Activated T-cell treated with anti-CD3 and anti-CD28 coated beads, Interleukin-2, amount 50 U/mL, for 4 hours (primary cell): ENCODE measurements around the gene ASCC3. TPM values are rescaled to one million over a fixed set of nuclear protein-coding genes. Genes with fewer than 3 reads are reported as not detected.
"Not testable (repeated sequence)": the region's sequence is repeated elsewhere in the genome, so short reads cannot be mapped to it uniquely, and the experiment has no call there.

Experiments
- ATAC-seq, 2 donors: fragments of 200-7000 bp; cut with Tn5 transposase; one replicate each; pipeline ENCODE4 v1.10.0; 2021
- DNase-seq: peaks from one replicate; pipeline ENCODE4 v3.0.0-alpha.2; 2020
- H3K27me3 Mint-ChIP-seq: one replicate; pipeline ENCODE4 v1.8.0; 2021; ENCODE audit warnings: low read depth, mixed read lengths
- H3K36me3 Mint-ChIP-seq: one replicate; pipeline ENCODE4 v1.8.0; 2022; ENCODE audit warnings: mixed read lengths; ENCODE audit not compliant: insufficient read depth
- H3K4me1 Mint-ChIP-seq: one replicate; pipeline ENCODE4 v1.8.0; 2021; ENCODE audit warnings: low read depth, mixed read lengths
- H3K4me3 Mint-ChIP-seq: one replicate; pipeline ENCODE4 v1.8.0; 2021; ENCODE audit warnings: mild to moderate bottlenecking, moderate library complexity, mixed read lengths
- H3K9me3 Mint-ChIP-seq: one replicate; pipeline ENCODE4 v1.8.0; 2021; ENCODE audit warnings: mixed read lengths
- total RNA-seq, 3 donors: library from RNA; stranded (reverse); gene quantifications; one replicate each; pipeline ENCODE4 v1.2.1, GENCODE V29; 2021

The ASCC3 gene
- total RNA-seq, 3 donors from 2014 or later: 59.3 to 72.8 (median 64.1) TPM

- DNase-seq: no peak
- Mint-ChIP-seq H3K4me3 (no peak overlapping the region), H3K4me1 (peaks cover 10% of the 10 kb centered on the region), H3K36me3 (peaks cover 10% of the 10 kb centered on the region), H3K27me3 (no peaks in the 10 kb centered on the region), H3K9me3 (no peaks in the 10 kb centered on the region)
- no peak for ATAC-seq
These were observed 217.8 kb downstream of the ASCC3 start for GRCh38 chr6:100663219-100663863.

- Mint-ChIP-seq H3K36me3 (peaks cover 10% of the 10 kb centered on the region), H3K4me1 (peaks cover 10% of the 10 kb centered on the region), H3K9me3 (no peaks in the 10 kb centered on the region), H3K4me3 (no peak overlapping the region), H3K27me3 (no peaks in the 10 kb centered on the region)
- no peak for DNase-seq
- no peak for ATAC-seq
These were observed 218.9 kb downstream of the ASCC3 start for GRCh38 chr6:100662264-100662663.

- ATAC-seq: no peak
- Mint-ChIP-seq H3K4me3 (no peak overlapping the region), H3K4me1 (no peaks in the 10 kb centered on the region), H3K27me3 (no peaks in the 10 kb centered on the region), H3K36me3 (peaks cover 12% of the 10 kb centered on the region), H3K9me3 (no peaks in the 10 kb centered on the region)
- DNase-seq: no peak
These were observed 222.6 kb downstream of the ASCC3 start for GRCh38 chr6:100658486-100658885.

GRCh38 chr6:100657678-100658330 is 223.3 kb downstream of the ASCC3 start:
- ATAC-seq (no peak), DNase-seq (no peak)
- Mint-ChIP-seq H3K36me3 (peaks cover 14% of the 10 kb centered on the region), H3K9me3 (no peaks in the 10 kb centered on the region), H3K4me1 (no peaks in the 10 kb centered on the region), H3K27me3 (no peaks in the 10 kb centered on the region), H3K4me3 (no peak overlapping the region)

GRCh38 chr6:100641147-100641546 is 240.0 kb downstream of the ASCC3 start:
- H3K36me3 Mint-ChIP-seq: peaks cover 56% of the 10 kb centered on the region
- H3K4me3 Mint-ChIP-seq, H3K4me1 Mint-ChIP-seq, ATAC-seq, DNase-seq, H3K27me3 Mint-ChIP-seq, H3K9me3 Mint-ChIP-seq: not testable (repeated sequence)

GRCh38 chr6:100633096-100633777 is 247.9 kb downstream of the ASCC3 start:
- no peak for ATAC-seq
- no peaks in the 10 kb centered on the region for H3K4me1 Mint-ChIP-seq
- H3K36me3 Mint-ChIP-seq: peaks cover 25% of the 10 kb centered on the region
- no peak for DNase-seq
- no peak overlapping the region for H3K4me3 Mint-ChIP-seq
- no peaks in the 10 kb centered on the region for H3K9me3 Mint-ChIP-seq
- H3K27me3 Mint-ChIP-seq: no peaks in the 10 kb centered on the region

GRCh38 chr6:100630536-100630935 is 250.6 kb downstream of the ASCC3 start:
- no peak for ATAC-seq
- Mint-ChIP-seq H3K4me1 (no peaks in the 10 kb centered on the region), H3K27me3 (no peaks in the 10 kb centered on the region), H3K36me3 (peaks cover 21% of the 10 kb centered on the region), H3K4me3 (no peak overlapping the region), H3K9me3 (no peaks in the 10 kb centered on the region)
- DNase-seq: no peak

GRCh38 chr6:100627911-100628758 is 253.0 kb downstream of the ASCC3 start:
- Mint-ChIP-seq H3K9me3 (peaks cover 4% of the 10 kb centered on the region), H3K4me1 (no peaks in the 10 kb centered on the region), H3K4me3 (no peak overlapping the region), H3K36me3 (peaks cover 30% of the 10 kb centered on the region), H3K27me3 (no peaks in the 10 kb centered on the region)
- no peak for DNase-seq
- no peak for ATAC-seq

GRCh38 chr6:100626721-100627120 is 254.4 kb downstream of the ASCC3 start:
- ATAC-seq (no peak), DNase-seq (no peak)
- Mint-ChIP-seq H3K9me3 (peaks cover 4% of the 10 kb centered on the region), H3K4me1 (no peaks in the 10 kb centered on the region), H3K36me3 (peaks cover 33% of the 10 kb centered on the region), H3K27me3 (no peaks in the 10 kb centered on the region), H3K4me3 (no peak overlapping the region)

- Mint-ChIP-seq H3K4me3 (no peak overlapping the region), H3K4me1 (no peaks in the 10 kb centered on the region), H3K9me3 (peaks cover 4% of the 10 kb centered on the region), H3K27me3 (no peaks in the 10 kb centered on the region), H3K36me3 (peaks cover 45% of the 10 kb centered on the region)
- ATAC-seq: no peak
- no peak for DNase-seq
These were observed 258.0 kb downstream of the ASCC3 start for GRCh38 chr6:100622907-100623692.

- H3K36me3 Mint-ChIP-seq: peaks cover 40% of the 10 kb centered on the region
- DNase-seq (no peak), ATAC-seq (no peak)
- peaks cover 4% of the 10 kb centered on the region for H3K9me3 Mint-ChIP-seq
- no peaks in the 10 kb centered on the region for H3K27me3 Mint-ChIP-seq
- H3K4me3 Mint-ChIP-seq: no peak overlapping the region
- no peaks in the 10 kb centered on the region for H3K4me1 Mint-ChIP-seq
These were observed 260.9 kb downstream of the ASCC3 start for GRCh38 chr6:100620085-100620840.

- peaks cover 38% of the 10 kb centered on the region for H3K36me3 Mint-ChIP-seq
- H3K27me3 Mint-ChIP-seq: no peaks in the 10 kb centered on the region
- H3K9me3 Mint-ChIP-seq: peaks cover 1% of the 10 kb centered on the region
- H3K4me3 Mint-ChIP-seq: no peak overlapping the region
- ATAC-seq (no peak), DNase-seq (no peak)
- no peaks in the 10 kb centered on the region for H3K4me1 Mint-ChIP-seq
These were observed 262.8 kb downstream of the ASCC3 start for GRCh38 chr6:100618351-100618671.

- no peak for ATAC-seq
- H3K9me3 Mint-ChIP-seq: no peaks in the 10 kb centered on the region
- H3K36me3 Mint-ChIP-seq: peaks cover 37% of the 10 kb centered on the region
- no peak overlapping the region for H3K4me3 Mint-ChIP-seq
- no peaks in the 10 kb centered on the region for H3K27me3 Mint-ChIP-seq
- no peak for DNase-seq
- H3K4me1 Mint-ChIP-seq: no peaks in the 10 kb centered on the region
These were observed 263.3 kb downstream of the ASCC3 start for GRCh38 chr6:100617633-100618350.
